GM18858 (cell line): ENCODE data around the gene CXCL6.

Experiments used
- ATAC-seq: cut with Tn5 transposase; IDR thresholded peaks from one replicate; pipeline ENCODE4 v1.9.1; 2021; ENCODE audit not compliant: unreplicated experiment

The CXCL6 gene

DNA sequence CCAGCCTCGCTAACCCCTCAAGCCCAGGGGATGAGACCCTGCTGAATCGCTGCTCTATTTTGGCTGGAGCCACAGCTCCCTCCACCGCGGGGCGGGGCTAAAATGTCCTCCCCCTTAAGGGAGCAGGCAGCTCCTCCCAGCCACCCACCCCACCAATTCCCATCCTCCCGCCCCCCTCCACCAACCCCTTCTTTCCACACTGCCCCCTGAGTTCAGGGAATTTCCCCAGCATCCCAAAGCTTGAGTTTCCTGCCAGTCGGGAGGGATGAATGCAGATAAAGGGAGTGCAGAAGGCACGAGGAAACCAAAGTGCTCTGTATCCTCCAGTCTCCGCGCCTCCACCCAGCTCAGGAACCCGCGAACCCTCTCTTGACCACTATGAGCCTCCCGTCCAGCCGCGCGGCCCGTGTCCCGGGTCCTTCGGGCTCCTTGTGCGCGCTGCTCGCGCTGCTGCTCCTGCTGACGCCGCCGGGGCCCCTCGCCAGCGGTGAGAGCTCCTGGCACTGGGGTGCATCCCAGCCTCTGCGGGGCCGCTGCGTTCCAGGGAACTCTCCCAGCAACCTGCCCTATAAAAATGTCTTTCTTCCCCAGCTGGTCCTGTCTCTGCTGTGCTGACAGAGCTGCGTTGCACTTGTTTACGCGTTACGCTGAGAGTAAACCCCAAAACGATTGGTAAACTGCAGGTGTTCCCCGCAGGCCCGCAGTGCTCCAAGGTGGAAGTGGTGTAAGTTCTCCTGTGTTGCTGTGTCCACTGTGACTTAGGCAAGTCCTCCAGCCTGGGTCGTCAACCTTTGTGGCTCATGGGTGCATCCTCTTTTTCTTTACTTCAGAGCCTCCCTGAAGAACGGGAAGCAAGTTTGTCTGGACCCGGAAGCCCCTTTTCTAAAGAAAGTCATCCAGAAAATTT, at the start of gene CXCL6:
Gene CXCL6 (plus strand): TSS at position 306 of the 907 bp plus-strand sequence. CDS start 73 bp downstream, at position 379.
- no peak for ATAC-seq

DNA sequence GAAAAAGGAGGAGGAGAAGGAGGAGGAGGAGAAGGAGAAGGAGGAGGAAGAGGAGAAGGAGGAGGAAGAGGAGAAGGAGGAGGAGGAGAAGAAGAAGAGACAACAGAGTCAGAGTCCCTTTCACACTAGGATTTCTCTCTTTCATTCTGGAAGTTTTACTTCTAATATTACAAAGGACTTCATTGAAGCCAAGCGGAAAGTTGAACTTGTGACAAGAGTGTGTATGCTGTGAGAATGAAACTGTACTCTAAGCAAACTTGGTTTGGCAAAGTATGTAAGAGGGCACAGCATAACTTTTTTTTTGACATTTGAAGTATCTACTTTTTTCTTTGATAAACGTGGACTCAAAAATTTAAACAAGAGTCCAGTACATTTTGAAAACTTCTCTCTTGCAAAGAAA, 48.1 kb upstream of the CXCL6 start:
- no peak for ATAC-seq

DNA sequence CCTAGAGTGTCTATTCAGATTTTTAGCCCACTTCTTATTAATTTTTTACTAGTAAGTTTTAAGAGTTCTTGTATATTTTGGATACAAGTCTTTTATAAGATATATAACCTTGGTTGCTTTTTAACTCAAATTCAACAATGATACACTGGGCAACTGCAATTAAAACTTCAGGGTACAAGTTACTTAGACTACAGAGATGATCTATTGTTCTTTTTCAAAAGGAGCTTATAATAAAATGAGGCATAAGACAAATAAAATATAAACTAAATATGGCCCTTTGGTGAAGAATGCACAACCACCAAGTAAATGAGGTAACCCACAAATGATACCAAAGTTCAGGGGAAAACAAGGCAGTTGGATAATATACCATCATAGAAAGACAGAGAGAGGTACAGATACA, 37.6 kb upstream of the CXCL6 start:
- ATAC-seq: no peak

DNA sequence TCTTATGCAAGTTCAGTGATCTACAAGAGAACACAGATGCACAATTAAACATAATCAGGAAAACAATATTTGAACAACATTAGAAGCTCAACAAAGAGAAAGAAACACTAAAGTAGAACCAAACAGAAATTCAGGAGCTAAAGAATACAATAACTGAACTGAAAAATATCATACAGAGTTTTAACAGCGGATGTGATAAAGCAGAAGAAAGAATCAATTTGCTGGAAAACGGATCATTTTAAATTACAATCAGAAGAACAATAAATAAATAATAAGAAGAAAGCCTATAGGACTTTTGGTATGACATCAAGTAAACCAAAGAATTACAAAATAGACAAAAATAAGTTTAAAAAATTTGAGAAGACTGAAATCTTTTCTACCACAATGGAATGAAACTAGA, 36.3 kb upstream of the CXCL6 start:
- ATAC-seq: no peak

DNA sequence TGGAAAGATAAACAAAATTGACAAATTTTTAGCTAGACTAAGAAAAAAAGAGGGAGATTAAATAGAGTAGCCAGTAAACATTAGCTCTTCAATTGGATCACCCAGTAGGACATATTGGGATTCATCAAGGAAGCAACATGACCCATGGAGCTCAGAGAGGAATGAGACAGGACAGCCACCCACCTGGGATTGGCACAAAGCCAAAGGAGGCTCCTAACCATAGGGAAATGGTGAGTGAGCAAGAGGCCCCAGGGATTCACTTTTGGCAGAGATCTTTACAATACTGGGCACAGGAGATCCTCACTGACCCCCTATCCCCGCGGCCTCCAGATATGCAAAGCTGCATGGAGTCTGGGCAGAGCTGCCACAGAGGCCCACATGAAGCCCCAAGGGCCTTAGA, 34.8 kb upstream of the CXCL6 start:
- ATAC-seq: no peak

DNA sequence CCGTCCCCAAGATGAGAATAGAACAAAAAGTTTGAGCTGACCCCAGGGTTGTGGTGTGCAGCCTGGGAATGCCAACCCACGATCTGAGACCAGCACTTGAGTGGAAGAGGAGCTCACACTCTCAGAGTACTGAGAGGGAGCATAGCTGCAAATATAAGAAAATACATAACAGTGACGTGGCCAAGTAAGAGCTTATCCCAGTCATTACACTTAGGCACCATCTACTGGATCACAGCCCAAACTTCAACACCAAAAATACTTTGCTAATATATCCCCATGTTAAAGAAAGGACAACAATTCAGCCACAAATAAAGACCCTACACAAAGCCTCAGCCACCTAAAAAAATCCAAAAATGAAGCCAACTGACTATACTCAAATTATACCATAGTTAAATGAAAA, 33.3 kb upstream of the CXCL6 start:
- no peak for ATAC-seq

DNA sequence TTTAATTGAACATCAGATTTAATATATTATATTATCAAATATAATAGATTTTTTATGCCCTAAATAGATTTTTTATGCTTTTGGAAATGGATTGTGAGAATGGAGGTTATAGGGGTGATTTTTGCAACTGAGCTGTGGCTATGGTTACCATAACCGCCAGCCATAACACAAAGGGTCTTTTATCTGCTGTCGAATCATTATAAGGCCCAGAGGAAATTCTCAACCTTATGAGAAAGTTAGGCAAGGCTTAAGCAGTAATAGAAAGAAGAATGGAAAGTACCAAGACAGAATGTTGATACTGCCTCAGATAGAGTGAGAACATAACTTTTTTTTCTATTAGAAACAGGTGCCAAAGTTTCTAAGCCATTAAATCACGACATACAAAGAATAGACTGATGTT, 26.3 kb upstream of the CXCL6 start:
- no peak for ATAC-seq

DNA sequence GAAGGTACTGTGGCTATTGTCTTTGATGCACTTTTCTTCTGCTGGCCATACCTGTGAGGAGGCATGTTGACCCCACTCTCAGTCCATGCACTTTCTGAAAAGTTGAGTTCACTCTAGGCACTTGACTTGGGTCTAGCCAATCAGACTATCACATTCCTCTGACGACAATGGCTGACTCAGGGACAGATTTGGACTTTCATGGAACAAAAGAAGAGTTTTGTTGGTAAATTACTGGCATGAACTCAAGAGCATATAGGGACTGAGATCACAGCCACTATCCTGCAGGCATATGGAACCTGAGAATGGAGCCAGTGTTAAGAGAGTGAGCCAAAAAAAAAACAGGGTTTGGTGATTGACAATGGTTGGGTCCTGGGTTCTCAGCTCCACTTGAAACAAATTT, 24.6 kb upstream of the CXCL6 start:
- no peak for ATAC-seq

DNA sequence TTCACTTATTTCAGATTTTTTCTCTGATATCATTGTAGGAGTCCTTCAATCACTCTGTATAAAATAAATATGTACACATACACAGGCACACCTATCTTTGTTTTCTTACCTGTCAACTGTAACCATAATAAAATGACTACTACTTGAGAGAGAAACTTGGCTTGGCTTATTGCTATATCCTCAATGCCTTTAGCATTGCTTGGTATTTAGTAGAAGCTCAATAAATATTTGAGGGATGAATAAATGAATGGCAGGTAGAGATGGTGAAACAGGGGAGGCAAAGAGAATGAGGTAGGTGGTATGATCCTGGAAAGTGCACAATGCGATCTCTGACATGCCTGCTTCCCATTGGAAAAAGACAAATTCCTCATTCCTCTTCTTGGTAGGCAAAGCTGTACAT, 21.8 kb upstream of the CXCL6 start:
- ATAC-seq: no peak

DNA sequence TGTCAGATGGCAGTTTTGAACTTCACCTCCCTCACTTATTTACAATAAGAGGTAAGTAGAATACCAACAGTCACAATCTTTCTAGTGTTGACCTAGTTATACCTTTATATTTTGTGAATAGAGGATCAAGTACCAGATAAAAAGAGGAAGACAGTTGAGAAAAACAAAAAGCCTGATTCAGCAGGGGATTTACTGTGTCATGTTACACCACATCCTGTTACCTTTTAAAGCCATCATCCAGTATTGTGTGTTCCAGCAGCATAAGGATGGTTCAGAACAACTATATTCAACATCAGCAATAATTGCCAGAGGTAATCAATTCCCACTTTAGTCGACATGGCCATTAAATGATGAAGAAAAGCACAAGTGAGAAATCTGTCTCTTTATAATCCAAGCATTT, 21.3 kb upstream of the CXCL6 start:
- peak; percentile 61 for ATAC-seq

DNA sequence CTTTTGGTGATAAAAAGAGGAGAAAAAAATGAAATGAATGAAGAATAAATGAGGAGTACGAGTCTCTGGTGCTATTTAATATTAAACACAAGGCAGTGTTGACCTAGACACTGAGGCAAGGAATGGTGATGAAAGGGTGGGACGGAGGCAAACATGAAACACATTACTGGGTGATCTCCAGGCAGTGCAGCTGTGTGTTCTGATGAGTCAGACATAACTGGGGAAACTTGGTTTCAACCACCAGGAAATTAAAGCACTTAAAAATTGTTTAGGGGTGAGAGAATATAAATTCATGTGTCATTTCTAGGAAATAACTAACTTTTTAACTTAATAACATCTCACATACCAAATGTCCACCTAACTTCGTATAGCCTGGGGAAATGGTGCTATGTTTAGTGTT, 19.7 kb upstream of the CXCL6 start:
- no peak for ATAC-seq

DNA sequence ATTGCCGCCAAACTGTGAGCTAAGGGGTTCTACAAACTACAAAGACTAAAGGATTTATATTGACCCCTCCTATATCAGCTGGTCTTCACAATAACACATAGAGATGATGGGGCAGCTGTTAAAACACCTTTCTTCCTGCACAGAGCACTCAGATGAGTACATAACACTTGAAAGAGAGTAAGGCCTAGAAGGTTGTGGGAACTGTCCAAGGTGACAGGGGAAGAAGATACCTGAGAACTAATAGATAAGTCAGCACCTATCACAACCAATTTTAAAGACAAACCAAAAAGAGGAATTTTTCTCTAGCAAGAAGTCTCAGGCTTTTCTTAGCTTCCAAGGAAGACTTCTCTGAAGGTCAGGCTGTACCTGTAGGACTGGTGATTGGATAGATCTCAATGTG, 19.1 kb upstream of the CXCL6 start:
- ATAC-seq: no peak

DNA sequence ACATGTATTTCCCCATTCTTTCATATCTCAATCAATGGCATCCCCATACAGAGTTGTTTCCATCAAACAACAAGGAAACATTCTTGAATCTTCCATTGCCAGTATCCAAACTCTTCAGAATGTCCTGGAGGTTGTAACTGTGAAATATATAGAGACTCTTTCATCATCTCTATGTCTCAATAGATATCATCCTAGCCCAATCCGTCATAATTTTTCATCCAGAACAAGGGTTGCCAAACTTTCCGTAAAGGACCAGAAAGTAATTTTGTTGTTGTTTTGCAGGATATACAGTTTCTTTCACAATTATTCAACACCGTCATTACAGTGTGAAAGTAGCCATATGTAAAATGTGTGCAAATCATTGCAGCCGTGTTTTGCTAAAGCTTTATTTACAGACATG, 15.2 kb upstream of the CXCL6 start:
- no peak for ATAC-seq

DNA sequence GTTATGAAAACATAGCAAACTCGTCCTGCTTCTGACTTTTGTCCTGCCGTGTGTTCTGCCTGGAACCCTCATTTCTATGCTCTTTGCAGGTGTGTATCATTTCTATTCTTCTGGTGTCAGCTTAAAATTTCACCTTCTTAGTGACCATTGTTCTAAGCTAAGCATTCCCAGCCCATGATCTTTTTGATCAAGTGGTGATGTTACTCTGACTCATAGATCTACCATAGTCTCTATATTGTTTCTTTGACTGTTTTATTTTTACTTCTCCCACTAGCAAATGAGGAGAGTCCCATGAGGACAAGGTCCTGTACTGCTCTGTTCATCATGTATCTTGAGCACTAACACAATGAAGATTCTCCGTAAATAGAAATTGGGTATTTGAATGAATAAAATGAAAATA, 14.1 kb upstream of the CXCL6 start:
- ATAC-seq: no peak

DNA sequence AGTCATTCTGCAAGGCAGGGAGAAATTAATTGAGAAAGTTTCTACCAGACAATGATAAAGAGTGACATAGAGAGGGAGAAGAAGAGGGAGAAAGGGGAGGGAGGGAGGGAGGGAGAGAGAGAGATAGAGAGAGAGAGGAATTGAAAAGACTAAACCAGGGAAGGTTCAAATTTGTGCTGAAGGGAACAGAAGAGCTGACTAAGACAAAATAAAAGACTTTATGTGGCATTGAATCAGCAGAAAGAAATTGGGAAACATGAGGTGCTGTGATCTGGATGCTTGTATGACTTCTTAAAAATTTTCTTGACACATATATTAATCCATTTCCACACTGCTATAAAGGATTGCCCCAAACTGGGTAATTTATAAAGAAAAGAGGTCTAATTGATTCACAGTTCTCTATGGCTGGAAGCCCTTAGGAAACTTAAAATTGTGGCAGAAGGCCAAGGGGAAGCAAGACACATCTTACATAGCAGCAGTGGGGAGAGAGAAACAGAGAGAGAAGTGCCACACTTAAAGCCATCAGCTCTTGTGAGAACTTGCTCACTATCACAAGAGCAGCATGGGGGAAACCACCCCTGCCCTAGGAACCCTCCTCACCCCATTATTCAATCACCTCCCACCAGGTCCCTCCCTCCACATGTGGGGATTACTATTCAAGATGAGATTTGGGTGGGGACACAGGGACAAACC, 13.5 kb upstream of the CXCL6 start:
- ATAC-seq: no peak

DNA sequence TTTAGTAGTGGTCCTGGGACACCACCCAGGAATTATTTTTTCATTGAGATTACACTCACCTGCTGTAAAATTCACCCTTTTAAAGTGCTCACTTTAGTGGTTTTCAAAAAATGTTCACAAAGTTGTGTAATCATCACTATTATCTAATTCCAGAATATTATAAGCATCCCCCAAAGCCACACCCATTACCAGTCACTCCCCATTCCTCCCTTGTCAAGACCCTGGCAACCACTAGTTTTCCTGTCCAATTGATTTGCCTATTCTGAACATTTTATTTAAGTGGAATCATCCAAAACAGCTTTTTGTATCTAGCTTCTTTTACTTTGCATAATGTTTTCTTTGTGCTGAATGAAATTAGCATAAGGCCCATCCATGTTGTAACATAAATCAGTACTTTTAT, 12.7 kb upstream of the CXCL6 start:
- ATAC-seq: no peak

DNA sequence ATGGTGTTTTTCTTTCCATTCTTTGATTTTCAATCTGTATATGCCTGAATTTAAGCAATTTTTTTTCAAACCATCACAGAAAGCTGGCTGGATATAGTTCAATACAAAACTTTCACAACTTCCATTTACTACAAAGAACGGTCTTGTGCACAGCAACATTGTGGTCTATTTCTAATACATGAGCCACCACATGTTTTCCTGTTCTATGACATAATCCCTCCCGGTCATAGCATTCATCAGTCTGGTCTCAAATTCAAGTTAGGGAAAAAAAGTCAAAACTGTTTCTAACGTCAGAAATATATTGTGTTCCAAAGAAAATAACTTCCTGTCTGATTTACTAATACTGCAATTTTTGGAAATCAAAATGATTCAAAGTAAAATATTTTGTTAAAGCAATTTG, 7.5 kb upstream of the CXCL6 start:
- ATAC-seq: no peak

DNA sequence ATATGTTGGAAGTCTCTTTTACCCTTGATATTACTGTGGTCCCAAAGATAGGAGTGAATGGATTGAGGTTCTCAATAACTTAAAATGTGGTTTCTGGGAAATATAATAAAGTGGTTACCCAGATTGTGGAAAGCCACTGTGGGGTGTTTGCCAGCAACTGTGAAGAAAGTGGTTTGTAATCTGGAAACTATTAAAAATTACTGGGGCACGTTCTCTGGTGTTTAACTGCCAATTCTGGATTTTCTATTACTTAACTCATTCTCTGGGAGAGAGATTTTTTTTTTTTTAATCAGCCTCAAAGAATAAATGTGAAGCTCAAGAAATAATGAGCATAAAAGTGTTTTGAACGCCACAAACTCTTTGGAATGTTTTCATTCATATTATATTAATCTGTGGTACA, 4.9 kb upstream of the CXCL6 start:
- no peak for ATAC-seq

DNA sequence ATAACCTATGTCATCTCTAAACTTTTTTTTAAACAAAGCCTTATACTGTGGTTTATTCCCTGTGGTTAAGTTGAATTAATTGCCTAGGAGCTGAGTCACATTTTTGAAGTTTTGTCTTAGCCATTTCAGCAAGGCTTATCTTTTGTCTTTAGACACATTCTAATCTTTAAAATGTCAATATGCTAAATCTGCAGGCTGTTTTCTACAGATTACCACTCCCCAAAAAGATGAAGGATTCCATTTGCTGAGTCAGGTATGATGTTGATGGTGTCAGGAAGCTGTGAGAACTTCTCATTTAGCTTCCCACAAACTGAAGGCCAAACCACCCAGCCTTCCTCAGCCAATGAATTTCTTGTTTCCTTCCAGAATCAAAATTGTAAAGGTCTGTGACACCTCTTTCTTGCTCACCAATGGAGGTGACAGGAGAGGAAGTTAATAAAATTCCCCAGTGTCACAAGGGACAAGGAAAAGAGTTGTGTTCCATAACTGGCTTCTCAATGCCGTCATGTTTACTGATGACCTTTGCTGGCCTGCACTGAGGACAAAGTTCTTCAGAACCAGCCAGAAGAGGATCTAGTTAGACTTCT, 3.7 kb upstream of the CXCL6 start:
- ATAC-seq: no peak

DNA sequence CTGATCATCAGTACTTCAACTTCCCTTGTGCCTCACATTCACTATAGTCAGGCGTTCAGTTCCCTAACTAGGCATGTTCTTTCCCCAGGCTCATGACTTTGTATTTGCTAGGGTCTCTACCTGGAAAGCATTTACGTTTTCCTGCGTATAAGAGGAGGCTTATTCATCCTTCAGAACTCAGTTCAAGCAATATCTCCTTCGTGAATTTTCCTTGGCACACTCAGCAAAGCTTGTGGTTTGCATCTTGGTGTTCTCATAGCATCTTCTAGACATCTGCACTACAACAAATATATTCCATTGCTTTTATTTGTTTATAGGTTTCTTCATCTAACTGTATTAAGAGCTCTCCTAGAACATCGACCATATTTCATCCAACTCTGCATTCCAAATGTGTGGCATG, 2.6 kb downstream of the CXCL6 start:
- ATAC-seq: no peak

DNA sequence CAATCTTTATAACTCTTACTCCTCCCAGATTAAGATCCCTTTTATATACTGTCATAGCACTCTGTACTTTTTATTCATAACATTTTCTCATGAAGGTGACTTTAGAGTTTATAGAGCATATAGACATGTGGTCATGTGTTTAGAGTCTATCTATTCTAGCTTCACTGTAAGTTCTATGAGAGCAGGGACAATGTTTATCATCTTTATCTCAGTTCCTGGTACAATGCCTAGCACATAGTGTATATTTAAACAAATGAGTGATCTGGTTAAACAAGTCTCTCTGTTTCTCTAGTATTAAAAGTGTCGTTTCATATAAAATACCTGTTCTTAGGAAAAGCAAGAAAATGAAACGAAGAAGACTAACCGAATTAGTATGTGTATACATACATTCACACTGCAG, 3.2 kb downstream of the CXCL6 start:
- ATAC-seq: no peak

DNA sequence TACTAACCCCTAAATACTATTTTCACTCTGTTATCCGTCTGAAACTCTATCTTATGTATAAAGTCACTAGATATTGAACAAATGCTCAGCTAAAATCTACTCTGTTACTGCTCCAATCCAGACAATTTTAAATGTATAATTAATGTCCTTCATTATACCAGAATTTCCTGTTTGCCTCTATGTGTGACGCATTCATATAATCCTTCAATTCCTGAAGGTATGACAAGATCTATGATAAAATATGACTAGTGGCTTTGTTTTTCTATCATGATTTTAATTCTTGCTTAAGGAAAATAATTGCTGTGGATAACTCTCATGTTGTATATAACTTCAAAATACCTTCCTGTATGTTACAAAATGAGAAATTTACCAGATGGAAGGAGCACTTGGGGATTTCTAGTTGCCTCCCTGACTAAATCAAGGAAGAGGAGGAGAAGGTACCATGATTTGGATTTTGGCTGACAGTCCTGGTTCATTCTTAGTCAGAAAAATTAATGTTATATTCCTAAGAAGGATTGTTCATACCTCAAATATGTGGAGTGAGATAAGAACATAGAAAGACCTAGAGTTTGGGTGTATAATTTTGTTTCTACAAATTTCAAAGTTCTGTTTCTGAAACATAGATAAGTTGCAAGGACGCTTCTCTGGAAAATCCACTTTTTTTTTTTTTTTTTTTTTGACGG, 4.9 kb downstream of the CXCL6 start:
- ATAC-seq: no peak
